ACC112 (cell line): Measurements from ENCODE around the gene COL26A1.
"Not testable (repeated sequence)": the region's sequence is repeated elsewhere in the genome, so short reads cannot be mapped to it uniquely, and the experiment has no call there.

Experiments
- H2AFZ ChIP-seq: fragments of 200-600 bp; sonication (generic); one replicate; pipeline ENCODE4 v1.6.0; 2017; ENCODE audit warnings: antibody characterized with exemption, low read length; ENCODE audit not compliant: unreplicated experiment
- H3K27ac ChIP-seq: fragments of 200-600 bp; sonication (generic); 2 replicates; pipeline ENCODE4 v1.5.1; 2014; ENCODE audit warnings: low read depth, mild to moderate bottlenecking, antibody characterized with exemption, low read length, moderate library complexity
- H3K27me3 ChIP-seq: fragments of 200-600 bp; sonication (generic); 2 replicates; pipeline ENCODE4 v1.6.1; 2014; ENCODE audit warnings: mild to moderate bottlenecking, antibody characterized with exemption, low read length, moderate library complexity, mixed read lengths; ENCODE audit not compliant: insufficient read depth
- H3K36me3 ChIP-seq: fragments of 200-600 bp; sonication (generic); 2 replicates; pipeline ENCODE4 v1.6.1; 2016; ENCODE audit warnings: mild to moderate bottlenecking, antibody characterized with exemption, low read length, moderate library complexity, mixed read lengths; ENCODE audit not compliant: insufficient read depth
- H3K4me1 ChIP-seq: fragments of 200-600 bp; sonication (generic); one replicate; pipeline ENCODE4 v1.6.1; 2016; ENCODE audit warnings: low read length, mixed read lengths; ENCODE audit not compliant: insufficient read depth, unreplicated experiment, control insufficient read depth
- H3K4me3 ChIP-seq: fragments of 200-600 bp; sonication (generic); 2 replicates; pipeline ENCODE4 v1.5.1; 2014; ENCODE audit warnings: mild to moderate bottlenecking, low read depth, low read length
- H3K79me2 ChIP-seq: fragments of 200-600 bp; sonication (generic); one replicate; pipeline ENCODE4 v1.6.0; 2016; ENCODE audit warnings: low read length; ENCODE audit not compliant: control insufficient read depth, unreplicated experiment, insufficient read depth

Gene COL26A1

GRCh38 chr7:101422356-101423195, 59.9 kb downstream of the COL26A1 start:
- Histone ChIP-seq H3K79me2 (no peaks in the 10 kb centered on the region), H3K36me3 (no peaks in the 10 kb centered on the region), H3K4me3 (no peak overlapping the region), H3K27ac (no peak overlapping the region), H2AFZ (no peak overlapping the region), H3K27me3 (peaks cover 24% of the 10 kb centered on the region), H3K4me1 (no peaks in the 10 kb centered on the region)

GRCh38 chr7:101426303-101427011, 63.8 kb downstream of the COL26A1 start:
- no peaks in the 10 kb centered on the region for H3K36me3 ChIP-seq
- H3K4me3 ChIP-seq: no peak overlapping the region
- H3K79me2 ChIP-seq: no peaks in the 10 kb centered on the region
- no peak overlapping the region for H3K27ac ChIP-seq
- peaks cover 43% of the 10 kb centered on the region for H3K27me3 ChIP-seq
- H2AFZ ChIP-seq: no peak overlapping the region
- H3K4me1 ChIP-seq: no peaks in the 10 kb centered on the region

- Histone ChIP-seq H3K27me3 (peaks cover 44% of the 10 kb centered on the region), H3K27ac (no peak overlapping the region), H3K79me2 (no peaks in the 10 kb centered on the region), H2AFZ (no peak overlapping the region), H3K4me3 (no peak overlapping the region), H3K36me3 (no peaks in the 10 kb centered on the region), H3K4me1 (no peaks in the 10 kb centered on the region)
These were observed 65.6 kb downstream of the COL26A1 start for GRCh38 chr7:101428093-101428866.

- Histone ChIP-seq H3K27me3 (peaks cover 68% of the 10 kb centered on the region), H3K27ac (no peak overlapping the region), H3K4me3 (no peak overlapping the region), H3K79me2 (no peaks in the 10 kb centered on the region), H3K36me3 (no peaks in the 10 kb centered on the region), H3K4me1 (no peaks in the 10 kb centered on the region), H2AFZ (no peak overlapping the region)
These were observed 69.6 kb downstream of the COL26A1 start for GRCh38 chr7:101432316-101432715.

GRCh38 chr7:101433688-101434087, 71.0 kb downstream of the COL26A1 start:
- Histone ChIP-seq H3K36me3 (no peaks in the 10 kb centered on the region), H3K4me3 (no peak overlapping the region), H3K27me3 (peaks cover 60% of the 10 kb centered on the region), H3K27ac (no peak overlapping the region), H2AFZ (no peak overlapping the region), H3K79me2 (no peaks in the 10 kb centered on the region), H3K4me1 (no peaks in the 10 kb centered on the region)

GRCh38 chr7:101434155-101434554, 71.5 kb downstream of the COL26A1 start:
- not testable (repeated sequence) for H3K36me3 ChIP-seq, H3K27ac ChIP-seq, H3K79me2 ChIP-seq, H3K4me1 ChIP-seq, H3K4me3 ChIP-seq, H2AFZ ChIP-seq
- H3K27me3 ChIP-seq: peaks cover 60% of the 10 kb centered on the region

GRCh38 chr7:101435461-101436220, 73.0 kb downstream of the COL26A1 start:
- no peak overlapping the region for H3K4me3 ChIP-seq
- H3K27me3 ChIP-seq: peaks cover 53% of the 10 kb centered on the region
- H2AFZ ChIP-seq: no peak overlapping the region
- no peaks in the 10 kb centered on the region for H3K36me3 ChIP-seq
- no peaks in the 10 kb centered on the region for H3K4me1 ChIP-seq
- H3K79me2 ChIP-seq: no peaks in the 10 kb centered on the region
- H3K27ac ChIP-seq: no peak overlapping the region

- no peak overlapping the region for H2AFZ ChIP-seq
- no peaks in the 10 kb centered on the region for H3K79me2 ChIP-seq
- H3K36me3 ChIP-seq: no peaks in the 10 kb centered on the region
- no peak overlapping the region for H3K4me3 ChIP-seq
- no peaks in the 10 kb centered on the region for H3K4me1 ChIP-seq
- peaks cover 51% of the 10 kb centered on the region for H3K27me3 ChIP-seq
- no peak overlapping the region for H3K27ac ChIP-seq
These were observed 73.6 kb downstream of the COL26A1 start for GRCh38 chr7:101436221-101436735.

- Histone ChIP-seq H3K4me1 (no peaks in the 10 kb centered on the region), H3K4me3 (no peak overlapping the region), H3K27me3 (peaks cover 47% of the 10 kb centered on the region), H3K36me3 (no peaks in the 10 kb centered on the region), H2AFZ (no peak overlapping the region), H3K27ac (no peak overlapping the region), H3K79me2 (no peaks in the 10 kb centered on the region)
These were observed 74.3 kb downstream of the COL26A1 start for GRCh38 chr7:101436857-101437576.
